Breast epithelium (tissue), 4 donors: ENCODE data around the gene HAPLN3. TPM values are rescaled to one million over a fixed set of nuclear protein-coding genes. Genes with fewer than 3 reads are reported as not detected.

Source experiments
- DNase-seq, 2 donors: peaks; one replicate each; pipeline ENCODE4 v3.0.0-alpha.2; 2019; ENCODE audit warnings: low spot score in 2 of 2
- H3K27ac ChIP-seq, 2 donors: fragments of 200-600 bp; sonication (generic) in 1 of 2; one replicate each; pipeline ENCODE4 v1.5.1; 2016 to 2019; ENCODE audit warnings: mild to moderate bottlenecking in 1 of 2
- H3K27me3 ChIP-seq, 2 donors: fragments of 200-600 bp; sonication (generic) in 1 of 2; one replicate each; pipeline versions ENCODE4 v1.5.1 to v1.6.0; 2017 to 2019; ENCODE audit warnings: control low read depth in 1 of 2, mild to moderate bottlenecking in 1 of 2
- H3K36me3 ChIP-seq: fragments of 200-600 bp; one replicate; pipeline ENCODE4 v1.5.1; 2019
- H3K4me1 ChIP-seq, 2 donors: fragments of 200-600 bp; sonication (generic); one replicate each; pipeline ENCODE4 v1.5.1; 2016 to 2019; ENCODE audit warnings: control low read depth in 1 of 2
- H3K4me3 ChIP-seq, 3 donors: fragments of 200-600 bp; sonication (generic); 1 replicate in 2 of 3; 2 replicates in 1 of 3; pipeline ENCODE4 v1.5.1; 2016 to 2019; ENCODE audit warnings: mild to moderate bottlenecking in 3 of 3, moderate library complexity in 2 of 3
- H3K9me3 ChIP-seq, 2 donors: fragments of 200-600 bp; sonication (generic) in 1 of 2; one replicate each; pipeline ENCODE4 v1.5.1; 2016 to 2019; ENCODE audit warnings: control low read depth in 1 of 2
- POLR2A ChIP-seq: fragments of 450-650 bp; IDR thresholded peaks from one replicate; pipeline ENCODE4 v1.6.1; 2016; ENCODE audit warnings: antibody characterized with exemption, mild to moderate bottlenecking, moderate library complexity
- POLR2AphosphoS5 ChIP-seq, 3 donors: sonication (generic); formaldehyde crosslinking; IDR thresholded peaks; one replicate each; pipeline ENCODE4 v1.6.1; 2017; ENCODE audit warnings: antibody characterized with exemption in 3 of 3
- intact Hi-C: fragments of 100-400 bp; cut with DNase I; formaldehyde crosslinking; loops from one replicate; pipeline ENCODE4 v1.15.1; 2023; ENCODE audit warnings: low total_unique reads
- total RNA-seq, 3 donors: library from RNA; depleted of rRNA; stranded (reverse); fragments of >200 nt; gene quantifications; one replicate each; pipeline ENCODE4 v1.1.0, GENCODE V29; 2016
- TF ChIP-seq, protein P1 (sequence below), 3 donors: fragments of 450-650 bp; IDR thresholded peaks; one replicate each; pipeline ENCODE4 v1.5.1; 2016 to 2017; ENCODE audit warnings: antibody characterized with exemption in 3 of 3, mild to moderate bottlenecking in 3 of 3, moderate library complexity in 3 of 3

HAPLN3 gene
- total RNA-seq, 3 donors from 2014 or later: 3.4 to 24.6 (median 11.1) TPM

DNA sequence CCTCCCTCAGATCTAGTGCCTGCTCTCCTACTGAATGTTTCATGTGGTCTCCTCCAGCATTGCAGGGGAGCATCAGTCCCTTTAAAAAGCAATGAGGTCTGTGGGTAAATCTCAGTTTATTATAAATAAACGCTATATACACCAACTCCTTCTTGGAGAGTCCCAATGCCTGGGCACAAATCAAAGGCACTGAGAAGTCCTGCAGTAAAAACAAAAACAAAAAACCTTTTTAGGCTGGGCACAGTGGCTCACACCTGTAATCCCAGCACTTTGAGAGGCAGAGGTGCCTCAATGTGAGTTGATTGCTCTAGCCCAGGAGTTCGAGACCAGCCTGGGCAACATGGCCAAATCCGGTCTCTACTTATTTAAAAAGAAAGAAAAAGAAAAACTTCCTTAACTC is 47.1 kb downstream of the HAPLN3 start:
- Histone ChIP-seq H3K4me3 (no peak overlapping the region), H3K27me3 (peaks cover 0 to 14% of the 10 kb centered on the region in 2 donors), H3K9me3 (no peaks in the 10 kb centered on the region), H3K36me3 (no peaks in the 10 kb centered on the region), H3K27ac (no peak overlapping the region), H3K4me1 (no peaks in the 10 kb centered on the region)
- intact Hi-C loops: no loop called here
- no peak for DNase-seq
- no peak for TF ChIP-seq POLR2AphosphoS5 (IDR thresholded peaks at IDR 0.05)

DNA sequence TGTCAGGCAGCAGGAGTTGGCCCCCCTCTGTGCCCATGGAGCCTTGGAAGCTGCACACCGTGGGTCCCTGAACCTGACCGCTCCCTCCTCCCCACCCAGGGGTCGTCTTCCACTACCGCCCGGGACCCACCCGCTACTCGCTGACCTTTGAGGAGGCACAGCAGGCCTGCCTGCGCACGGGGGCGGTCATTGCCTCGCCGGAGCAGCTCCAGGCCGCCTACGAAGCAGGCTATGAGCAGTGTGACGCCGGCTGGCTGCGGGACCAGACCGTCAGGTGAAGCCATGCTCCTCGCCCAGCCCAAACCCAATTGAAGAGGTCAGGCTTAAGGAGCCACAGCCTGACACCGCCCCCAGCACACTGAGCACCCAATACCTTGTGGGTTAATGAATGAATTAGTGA is 48.2 kb downstream of the HAPLN3 start:
- TF ChIP-seq POLR2AphosphoS5 (IDR thresholded peaks at IDR 0.05) (no peak), POLR2A (no peak)
- TF ChIP-seq, protein P1, sequence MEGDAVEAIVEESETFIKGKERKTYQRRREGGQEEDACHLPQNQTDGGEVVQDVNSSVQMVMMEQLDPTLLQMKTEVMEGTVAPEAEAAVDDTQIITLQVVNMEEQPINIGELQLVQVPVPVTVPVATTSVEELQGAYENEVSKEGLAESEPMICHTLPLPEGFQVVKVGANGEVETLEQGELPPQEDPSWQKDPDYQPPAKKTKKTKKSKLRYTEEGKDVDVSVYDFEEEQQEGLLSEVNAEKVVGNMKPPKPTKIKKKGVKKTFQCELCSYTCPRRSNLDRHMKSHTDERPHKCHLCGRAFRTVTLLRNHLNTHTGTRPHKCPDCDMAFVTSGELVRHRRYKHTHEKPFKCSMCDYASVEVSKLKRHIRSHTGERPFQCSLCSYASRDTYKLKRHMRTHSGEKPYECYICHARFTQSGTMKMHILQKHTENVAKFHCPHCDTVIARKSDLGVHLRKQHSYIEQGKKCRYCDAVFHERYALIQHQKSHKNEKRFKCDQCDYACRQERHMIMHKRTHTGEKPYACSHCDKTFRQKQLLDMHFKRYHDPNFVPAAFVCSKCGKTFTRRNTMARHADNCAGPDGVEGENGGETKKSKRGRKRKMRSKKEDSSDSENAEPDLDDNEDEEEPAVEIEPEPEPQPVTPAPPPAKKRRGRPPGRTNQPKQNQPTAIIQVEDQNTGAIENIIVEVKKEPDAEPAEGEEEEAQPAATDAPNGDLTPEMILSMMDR (IDR thresholded peaks at IDR 0.05): no peak
- H3K27ac ChIP-seq: no peak overlapping the region
- no peak overlapping the region for H3K4me3 ChIP-seq
- intact Hi-C loops: no loop called here
- peaks cover 0 to 6% of the 10 kb centered on the region in 2 donors for H3K27me3 ChIP-seq
- H3K4me1 ChIP-seq: no peaks in the 10 kb centered on the region
- no peaks in the 10 kb centered on the region for H3K9me3 ChIP-seq
- DNase-seq: no peak
- no peaks in the 10 kb centered on the region for H3K36me3 ChIP-seq

DNA sequence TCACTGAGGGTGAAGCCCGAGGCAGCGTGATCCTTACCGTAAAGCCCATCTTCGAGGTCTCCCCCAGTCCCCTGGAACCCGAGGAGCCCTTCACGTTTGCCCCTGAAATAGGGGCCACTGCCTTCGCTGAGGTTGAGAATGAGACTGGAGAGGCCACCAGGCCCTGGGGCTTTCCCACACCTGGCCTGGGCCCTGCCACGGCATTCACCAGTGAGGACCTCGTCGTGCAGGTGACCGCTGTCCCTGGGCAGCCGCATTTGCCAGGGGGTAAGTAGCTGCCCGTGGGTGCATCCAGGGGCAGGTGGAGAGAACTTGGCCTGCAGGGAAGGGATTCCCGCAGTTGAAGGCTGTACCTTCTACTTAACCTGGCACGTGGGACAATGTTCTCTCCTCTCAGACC is 49.7 kb downstream of the HAPLN3 start:
- TF ChIP-seq, protein P1 (IDR thresholded peaks at IDR 0.05): no peak
- TF ChIP-seq POLR2AphosphoS5 (IDR thresholded peaks at IDR 0.05) (no peak), POLR2A (no peak)
- Histone ChIP-seq H3K27me3 (no peaks in the 10 kb centered on the region), H3K36me3 (no peaks in the 10 kb centered on the region), H3K27ac (no peak overlapping the region), H3K4me1 (no peaks in the 10 kb centered on the region), H3K4me3 (no peak overlapping the region), H3K9me3 (no peaks in the 10 kb centered on the region)
- intact Hi-C loops: no loop called here
- no peak for DNase-seq

DNA sequence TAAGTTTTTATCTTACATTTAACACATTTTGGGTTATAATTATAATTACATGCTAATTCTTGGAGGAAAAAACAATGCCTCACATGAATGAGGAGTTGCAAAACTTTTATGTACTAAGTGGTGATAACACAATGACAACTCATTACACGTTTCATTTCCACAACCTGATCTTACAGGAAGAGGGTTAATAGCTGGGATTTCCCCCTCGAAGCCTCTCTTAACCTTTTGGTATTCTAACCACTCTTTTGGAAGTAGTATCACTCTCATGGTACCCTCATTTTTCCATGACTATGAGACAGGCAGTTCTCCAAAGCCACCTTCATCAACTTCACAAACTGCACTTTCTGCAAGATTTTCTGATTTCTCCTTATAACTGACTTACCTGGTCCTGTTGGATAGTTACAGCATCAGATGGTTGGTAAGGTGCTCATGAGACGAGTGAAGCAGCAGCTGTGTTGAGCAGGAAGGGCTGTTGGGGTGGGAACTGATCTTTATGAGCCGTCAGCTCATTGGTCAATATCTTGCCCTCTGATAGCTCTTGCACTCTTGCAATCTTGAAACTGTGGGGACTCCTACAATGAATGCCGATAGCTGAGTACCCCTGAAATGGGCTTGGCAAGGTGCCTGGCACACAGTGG is 50.5 kb downstream of the HAPLN3 start:
- H3K9me3 ChIP-seq: no peaks in the 10 kb centered on the region
- H3K36me3 ChIP-seq: no peaks in the 10 kb centered on the region
- TF ChIP-seq POLR2AphosphoS5 (IDR thresholded peaks at IDR 0.05): no peak
- no peak for TF ChIP-seq POLR2A
- TF ChIP-seq, protein P1 (IDR thresholded peaks at IDR 0.05): no peak
- no peak overlapping the region for H3K4me3 ChIP-seq
- H3K4me1 ChIP-seq: no peaks in the 10 kb centered on the region
- H3K27ac ChIP-seq: no peak overlapping the region
- DNase-seq: no peak
- no peaks in the 10 kb centered on the region for H3K27me3 ChIP-seq
- intact Hi-C loops: no loop called here

DNA sequence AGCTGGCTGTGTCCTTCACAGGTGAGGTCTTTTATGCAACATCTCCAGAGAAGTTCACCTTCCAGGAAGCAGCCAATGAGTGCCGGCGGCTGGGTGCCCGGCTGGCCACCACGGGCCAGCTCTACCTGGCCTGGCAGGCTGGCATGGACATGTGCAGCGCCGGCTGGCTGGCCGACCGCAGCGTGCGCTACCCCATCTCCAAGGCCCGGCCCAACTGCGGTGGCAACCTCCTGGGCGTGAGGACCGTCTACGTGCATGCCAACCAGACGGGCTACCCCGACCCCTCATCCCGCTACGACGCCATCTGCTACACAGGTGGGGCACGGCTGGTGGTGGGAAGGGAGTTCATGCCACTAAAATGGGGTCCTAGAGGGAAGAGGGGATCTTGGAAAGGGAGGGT is 52.0 kb downstream of the HAPLN3 start:
- no peaks in the 10 kb centered on the region for H3K4me1 ChIP-seq
- H3K27ac ChIP-seq: no peak overlapping the region
- H3K4me3 ChIP-seq: no peak overlapping the region
- H3K9me3 ChIP-seq: no peaks in the 10 kb centered on the region
- DNase-seq: no peak
- H3K36me3 ChIP-seq: no peaks in the 10 kb centered on the region
- intact Hi-C loops: no loop called here
- no peaks in the 10 kb centered on the region for H3K27me3 ChIP-seq
- TF ChIP-seq, protein P1 (IDR thresholded peaks at IDR 0.05): no peak
- no peak for TF ChIP-seq POLR2AphosphoS5 (IDR thresholded peaks at IDR 0.05)
- TF ChIP-seq POLR2A: no peak
